HepG2 (cell line): ENCODE data around the gene CHID1. TPM values are rescaled to one million over a fixed set of nuclear protein-coding genes. Genes with fewer than 3 reads are reported as not detected.

Experiments
- CENPX ChIP-seq: sonication (generic); formaldehyde crosslinking; IDR thresholded peaks from 2 replicates; pipeline ENCODE4 v1.9.0; 2021; ENCODE audit warnings: mild to moderate bottlenecking, missing genetic modification reagents, moderate library complexity
- EED ChIP-seq: sonication (generic); formaldehyde crosslinking; IDR thresholded peaks from 2 replicates; pipeline ENCODE4 v1.5.0; 2020; ENCODE audit warnings: mild to moderate bottlenecking, missing genetic modification reagents
- HOXA9 ChIP-seq: sonication (generic); formaldehyde crosslinking; IDR thresholded peaks from 2 replicates; pipeline ENCODE4 v1.8.1; 2022; ENCODE audit warnings: missing genetic modification reagents, mild to moderate bottlenecking, moderate library complexity, borderline replicate concordance
- KMT2A ChIP-seq: sonication (generic); formaldehyde crosslinking; IDR thresholded peaks from 2 replicates; pipeline ENCODE4 v1.4.0; 2020; ENCODE audit warnings: missing genetic modification reagents
- PRPF4 ChIP-seq: fragments of 200-400 bp; formaldehyde crosslinking; IDR thresholded peaks from 2 replicates; pipeline ENCODE4 v1.6.1; 2016; ENCODE audit warnings: low read length, low read depth; ENCODE audit not compliant: poor library complexity, severe bottlenecking
- SALL2 ChIP-seq: sonication (generic); formaldehyde crosslinking; IDR thresholded peaks from 2 replicates; pipeline ENCODE4 v1.8.1; 2023; ENCODE audit warnings: mild to moderate bottlenecking, missing genetic modification reagents, inconsistent platforms
- SIX4 ChIP-seq: sonication (generic); formaldehyde crosslinking; IDR thresholded peaks from 2 replicates; pipeline ENCODE4 v1.4.0; 2020; ENCODE audit warnings: missing genetic modification reagents
- SKI ChIP-seq: fragments of 450-650 bp; IDR thresholded peaks from one replicate; pipeline ENCODE4 v1.6.1; 2018; ENCODE audit warnings: mild to moderate bottlenecking; ENCODE audit not compliant: partially characterized antibody
- ZFP36L1 ChIP-seq: sonication (generic); formaldehyde crosslinking; IDR thresholded peaks from 2 replicates; pipeline ENCODE4 v1.8.0; 2022; ENCODE audit warnings: mild to moderate bottlenecking, missing genetic modification reagents, moderate library complexity
- ZNF543 ChIP-seq: sonication (generic); formaldehyde crosslinking; IDR thresholded peaks from 2 replicates; pipeline ENCODE4 v1.4.0; 2020; ENCODE audit warnings: mild to moderate bottlenecking, missing genetic modification reagents
- ZNF850 ChIP-seq: sonication (generic); formaldehyde crosslinking; conservative IDR thresholded peaks from 2 replicates; pipeline ENCODE4 v1.9.0; 2021; ENCODE audit warnings: mild to moderate bottlenecking, missing genetic modification reagents
- ZNF878 ChIP-seq: sonication (generic); formaldehyde crosslinking; IDR thresholded peaks from 2 replicates; pipeline ENCODE4 v1.8.1; 2023; ENCODE audit warnings: mild to moderate bottlenecking, missing genetic modification reagents, moderate library complexity
- polyA plus RNA-seq, 8 experiments: library from polyadenylated mRNA; depleted of rRNA in 3 of 8; stranded (reverse) in 7 of 8; unstranded in 1 of 8; fragments of >200 nt; fragmentation: Illumina TruSeq in 4 of 8; extraction: Trizol in 4 of 8; gene quantifications; 2 replicates each; pipeline versions ENCODE4 v1.2.1 to v1.2.3, GENCODE V29; 2011 to 2016; ENCODE audit warnings: low read depth in 4 of 8, missing spikeins in 1 of 8, mixed read lengths in 1 of 8; ENCODE audit not compliant: insufficient read depth in 1 of 8
- total RNA-seq, 5 experiments: library from RNA; depleted of rRNA; stranded (reverse); fragments of >200 nt; fragmentation: Illumina TruSeq; extraction: Trizol; gene quantifications; 2 replicates each; pipeline ENCODE4 v1.2.3, GENCODE V29; 2016; ENCODE audit warnings: low read depth in 1 of 5
- TF ChIP-seq, protein P1 (sequence below), 2 experiments: sonication (generic) in 1 of 2; formaldehyde crosslinking in 1 of 2; IDR thresholded peaks; 2 replicates each; pipeline versions ENCODE4 v1.5.1 to v1.6.1; 2011 to 2020; ENCODE audit warnings: borderline replicate concordance in 1 of 2, low read depth in 1 of 2, low read length in 1 of 2, mild to moderate bottlenecking in 1 of 2, missing genetic modification reagents in 1 of 2, moderate library complexity in 1 of 2
- TF ChIP-seq, protein P2 (sequence below): IDR thresholded peaks from 2 replicates; pipeline ENCODE4 v1.6.1; 2016; ENCODE audit warnings: low read depth
- TF ChIP-seq, protein P3 (sequence below): IDR thresholded peaks from 2 replicates; pipeline ENCODE4 v1.6.1; 2012; ENCODE audit warnings: inconsistent platforms
- TF ChIP-seq, protein P4 (sequence below): sonication (generic); formaldehyde crosslinking; IDR thresholded peaks from 2 replicates; pipeline ENCODE4 v1.4.0; 2020; ENCODE audit warnings: missing genetic modification reagents
- TF ChIP-seq, protein P5 (sequence below): sonication (generic); formaldehyde crosslinking; IDR thresholded peaks from 2 replicates; pipeline ENCODE4; 2020; ENCODE audit warnings: missing genetic modification reagents, mild to moderate bottlenecking, borderline replicate concordance
- TF ChIP-seq, protein P6 (sequence below): sonication (generic); formaldehyde crosslinking; IDR thresholded peaks from 2 replicates; pipeline ENCODE4 v1.4.0; 2020; ENCODE audit warnings: mild to moderate bottlenecking, missing genetic modification reagents

CHID1 gene
- total and polyA plus RNA-seq, 2 of the 13 experiments (the other 11 are each of a cell fraction or from before 2014, with no cell fraction given): 65.1 to 93.6 TPM

DNA sequence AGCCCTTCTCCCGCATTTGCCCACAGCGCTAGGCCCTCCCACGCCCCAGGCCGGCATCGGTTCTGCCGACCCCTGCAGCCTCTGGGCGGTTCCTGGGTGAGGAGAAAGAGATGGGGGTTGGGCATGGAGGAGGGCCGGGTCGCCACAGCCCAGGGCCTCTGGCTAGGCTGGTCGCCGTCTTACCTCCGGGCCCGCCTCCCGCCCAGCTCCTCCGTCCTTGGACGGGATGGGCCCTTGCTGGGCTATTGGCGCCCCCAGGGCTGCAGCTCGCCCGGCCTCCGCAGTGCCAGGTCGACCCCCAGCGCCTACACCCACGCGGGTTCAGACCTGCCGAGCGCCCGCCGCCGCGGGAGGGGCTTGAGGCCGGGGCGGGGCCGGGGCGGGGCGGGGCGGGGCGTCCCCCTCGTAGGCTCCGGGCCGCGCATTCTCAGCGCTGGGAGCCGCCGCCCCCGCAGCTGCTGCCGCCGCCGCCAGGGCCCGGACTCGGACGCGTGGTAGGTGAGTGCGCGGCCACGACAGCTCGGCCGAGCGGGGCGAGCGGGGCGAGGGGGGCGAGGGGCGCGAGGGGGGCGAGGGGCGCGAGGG is 78.0 kb downstream of the CHID1 start, which contains the start of gene CD151 (continued):
- TF ChIP-seq SIX4 (CRISPR knock-in tag) (no peak), ZNF850 (0 out of 2 replicates have a peak, but pooled peaks have one; percentile 29), EED (CRISPR knock-in tag) (no peak), SALL2 (CRISPR knock-in tag) (no peak), ZNF878 (CRISPR knock-in tag) (no peak), ZFP36L1 (CRISPR knock-in tag) (no peak), CENPX (CRISPR knock-in tag) (no peak), KMT2A (no peak), HOXA9 (CRISPR knock-in tag) (no peak), ZNF543 (no peak), PRPF4 (no peak), SKI (no peak)
- TF ChIP-seq, protein P1, sequence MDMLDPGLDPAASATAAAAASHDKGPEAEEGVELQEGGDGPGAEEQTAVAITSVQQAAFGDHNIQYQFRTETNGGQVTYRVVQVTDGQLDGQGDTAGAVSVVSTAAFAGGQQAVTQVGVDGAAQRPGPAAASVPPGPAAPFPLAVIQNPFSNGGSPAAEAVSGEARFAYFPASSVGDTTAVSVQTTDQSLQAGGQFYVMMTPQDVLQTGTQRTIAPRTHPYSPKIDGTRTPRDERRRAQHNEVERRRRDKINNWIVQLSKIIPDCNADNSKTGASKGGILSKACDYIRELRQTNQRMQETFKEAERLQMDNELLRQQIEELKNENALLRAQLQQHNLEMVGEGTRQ (IDR thresholded peaks at IDR 0.05; ENCODE audit: low read depth, low read length): no peak
- TF ChIP-seq, protein P1 (CRISPR knock-in tag; IDR thresholded peaks at IDR 0.05; ENCODE audit: borderline replicate concordance): no peak
- TF ChIP-seq, protein P2, sequence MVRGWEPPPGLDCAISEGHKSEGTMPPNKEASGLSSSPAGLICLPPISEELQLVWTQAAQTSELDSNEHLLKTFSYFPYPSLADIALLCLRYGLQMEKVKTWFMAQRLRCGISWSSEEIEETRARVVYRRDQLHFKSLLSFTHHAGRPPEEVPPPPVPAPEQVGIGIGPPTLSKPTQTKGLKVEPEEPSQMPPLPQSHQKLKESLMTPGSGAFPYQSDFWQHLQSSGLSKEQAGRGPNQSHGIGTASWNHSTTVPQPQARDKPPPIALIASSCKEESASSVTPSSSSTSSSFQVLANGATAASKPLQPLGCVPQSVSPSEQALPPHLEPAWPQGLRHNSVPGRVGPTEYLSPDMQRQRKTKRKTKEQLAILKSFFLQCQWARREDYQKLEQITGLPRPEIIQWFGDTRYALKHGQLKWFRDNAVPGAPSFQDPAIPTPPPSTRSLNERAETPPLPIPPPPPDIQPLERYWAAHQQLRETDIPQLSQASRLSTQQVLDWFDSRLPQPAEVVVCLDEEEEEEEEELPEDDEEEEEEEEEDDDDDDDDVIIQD (CRISPR knock-in tag): no peak
- TF ChIP-seq, protein P3, sequence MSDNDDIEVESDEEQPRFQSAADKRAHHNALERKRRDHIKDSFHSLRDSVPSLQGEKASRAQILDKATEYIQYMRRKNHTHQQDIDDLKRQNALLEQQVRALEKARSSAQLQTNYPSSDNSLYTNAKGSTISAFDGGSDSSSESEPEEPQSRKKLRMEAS: peak; percentile 16
- TF ChIP-seq, protein P4, sequence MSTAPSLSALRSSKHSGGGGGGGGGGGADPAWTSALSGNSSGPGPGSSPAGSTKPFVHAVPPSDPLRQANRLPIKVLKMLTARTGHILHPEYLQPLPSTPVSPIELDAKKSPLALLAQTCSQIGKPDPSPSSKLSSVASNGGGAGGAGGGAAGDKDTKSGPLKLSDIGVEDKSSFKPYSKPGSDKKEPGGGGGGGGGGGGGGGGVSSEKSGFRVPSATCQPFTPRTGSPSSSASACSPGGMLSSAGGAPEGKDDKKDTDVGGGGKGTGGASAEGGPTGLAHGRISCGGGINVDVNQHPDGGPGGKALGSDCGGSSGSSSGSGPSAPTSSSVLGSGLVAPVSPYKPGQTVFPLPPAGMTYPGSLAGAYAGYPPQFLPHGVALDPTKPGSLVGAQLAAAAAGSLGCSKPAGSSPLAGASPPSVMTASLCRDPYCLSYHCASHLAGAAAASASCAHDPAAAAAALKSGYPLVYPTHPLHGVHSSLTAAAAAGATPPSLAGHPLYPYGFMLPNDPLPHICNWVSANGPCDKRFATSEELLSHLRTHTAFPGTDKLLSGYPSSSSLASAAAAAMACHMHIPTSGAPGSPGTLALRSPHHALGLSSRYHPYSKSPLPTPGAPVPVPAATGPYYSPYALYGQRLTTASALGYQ (CRISPR knock-in tag): no peak
- TF ChIP-seq, protein P5, sequence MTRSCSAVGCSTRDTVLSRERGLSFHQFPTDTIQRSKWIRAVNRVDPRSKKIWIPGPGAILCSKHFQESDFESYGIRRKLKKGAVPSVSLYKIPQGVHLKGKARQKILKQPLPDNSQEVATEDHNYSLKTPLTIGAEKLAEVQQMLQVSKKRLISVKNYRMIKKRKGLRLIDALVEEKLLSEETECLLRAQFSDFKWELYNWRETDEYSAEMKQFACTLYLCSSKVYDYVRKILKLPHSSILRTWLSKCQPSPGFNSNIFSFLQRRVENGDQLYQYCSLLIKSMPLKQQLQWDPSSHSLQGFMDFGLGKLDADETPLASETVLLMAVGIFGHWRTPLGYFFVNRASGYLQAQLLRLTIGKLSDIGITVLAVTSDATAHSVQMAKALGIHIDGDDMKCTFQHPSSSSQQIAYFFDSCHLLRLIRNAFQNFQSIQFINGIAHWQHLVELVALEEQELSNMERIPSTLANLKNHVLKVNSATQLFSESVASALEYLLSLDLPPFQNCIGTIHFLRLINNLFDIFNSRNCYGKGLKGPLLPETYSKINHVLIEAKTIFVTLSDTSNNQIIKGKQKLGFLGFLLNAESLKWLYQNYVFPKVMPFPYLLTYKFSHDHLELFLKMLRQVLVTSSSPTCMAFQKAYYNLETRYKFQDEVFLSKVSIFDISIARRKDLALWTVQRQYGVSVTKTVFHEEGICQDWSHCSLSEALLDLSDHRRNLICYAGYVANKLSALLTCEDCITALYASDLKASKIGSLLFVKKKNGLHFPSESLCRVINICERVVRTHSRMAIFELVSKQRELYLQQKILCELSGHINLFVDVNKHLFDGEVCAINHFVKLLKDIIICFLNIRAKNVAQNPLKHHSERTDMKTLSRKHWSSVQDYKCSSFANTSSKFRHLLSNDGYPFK (CRISPR knock-in tag): no peak
- TF ChIP-seq, protein P6, sequence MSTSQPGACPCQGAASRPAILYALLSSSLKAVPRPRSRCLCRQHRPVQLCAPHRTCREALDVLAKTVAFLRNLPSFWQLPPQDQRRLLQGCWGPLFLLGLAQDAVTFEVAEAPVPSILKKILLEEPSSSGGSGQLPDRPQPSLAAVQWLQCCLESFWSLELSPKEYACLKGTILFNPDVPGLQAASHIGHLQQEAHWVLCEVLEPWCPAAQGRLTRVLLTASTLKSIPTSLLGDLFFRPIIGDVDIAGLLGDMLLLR (CRISPR knock-in tag): 0 out of 2 replicates have a peak, but pooled peaks have one; percentile 31
